DMS79 treated with DMSO at 0.1 percent for 48 hours (cell line): ENCODE measurements around the gene RNASEH2C.
"Not testable (repeated sequence)": the region's sequence is repeated elsewhere in the genome, so short reads cannot be mapped to it uniquely, and the experiment has no call there.

Source experiments
- DNase-seq: peaks from one replicate; lab custom pipeline; 2025; lab: John Stamatoyannopoulos, UW

Gene RNASEH2C

DNA sequence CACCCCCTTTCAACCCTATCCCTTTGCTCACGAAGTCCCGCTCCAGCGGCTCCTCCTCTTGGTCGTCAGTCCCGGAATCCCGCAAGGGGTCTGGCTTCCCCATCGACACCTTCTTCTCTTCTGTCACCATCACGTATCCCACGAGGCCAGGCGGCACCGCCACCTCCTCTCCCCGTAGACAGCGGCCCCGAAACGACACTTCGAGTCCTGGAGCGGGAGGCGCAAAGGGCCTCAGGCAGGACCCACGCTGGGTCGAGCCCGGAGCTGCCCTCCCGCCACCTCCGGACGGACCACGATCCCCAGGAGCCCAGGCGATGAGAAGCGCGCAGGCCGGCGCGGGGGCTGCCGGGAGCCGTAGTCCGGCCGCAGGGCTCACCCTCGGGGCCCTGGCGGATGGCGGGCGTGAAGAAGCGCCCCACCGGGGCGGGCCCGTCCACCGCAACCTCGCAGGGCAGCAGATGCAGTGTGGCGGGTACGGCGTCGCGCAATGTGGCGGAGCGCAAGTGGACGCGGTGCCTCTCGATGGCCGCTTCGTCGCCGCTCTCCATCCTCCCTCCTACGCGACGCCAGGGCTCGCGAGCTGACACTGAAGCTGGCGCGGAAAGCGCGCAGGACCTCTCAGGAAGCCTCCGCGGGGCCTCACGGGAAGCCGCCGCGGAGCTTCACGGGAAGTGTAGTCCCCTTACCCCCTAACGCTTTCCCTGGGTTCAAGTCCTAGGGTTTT, at the start of gene RNASEH2C:
TSS of gene RNASEH2C (minus strand) at position 588 of the 724 bp plus-strand sequence. CDS start at position 548, 40 bp downstream.
- peak; percentile 67 for DNase-seq

DNA sequence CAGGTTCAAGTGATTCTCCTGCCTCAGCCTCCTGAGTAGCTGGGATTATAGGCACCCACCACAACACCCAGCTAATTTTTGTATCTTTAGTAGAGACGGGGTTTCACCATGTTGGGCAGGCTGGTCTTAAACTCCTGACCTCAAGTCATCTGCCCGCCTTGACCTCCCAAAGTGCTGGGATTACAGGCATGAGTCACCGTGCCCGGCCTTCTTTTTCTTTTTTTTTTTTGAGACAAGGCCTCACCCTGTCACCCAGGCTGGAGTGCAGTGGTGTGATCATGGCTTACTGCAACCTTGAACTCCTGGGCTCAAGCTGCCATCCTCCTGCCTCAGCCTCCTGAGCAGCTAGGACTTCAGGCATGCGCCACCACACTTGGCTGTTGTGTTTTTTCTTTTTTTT, 47.2 kb upstream of the RNASEH2C start:
- not testable (repeated sequence) for DNase-seq

DNA sequence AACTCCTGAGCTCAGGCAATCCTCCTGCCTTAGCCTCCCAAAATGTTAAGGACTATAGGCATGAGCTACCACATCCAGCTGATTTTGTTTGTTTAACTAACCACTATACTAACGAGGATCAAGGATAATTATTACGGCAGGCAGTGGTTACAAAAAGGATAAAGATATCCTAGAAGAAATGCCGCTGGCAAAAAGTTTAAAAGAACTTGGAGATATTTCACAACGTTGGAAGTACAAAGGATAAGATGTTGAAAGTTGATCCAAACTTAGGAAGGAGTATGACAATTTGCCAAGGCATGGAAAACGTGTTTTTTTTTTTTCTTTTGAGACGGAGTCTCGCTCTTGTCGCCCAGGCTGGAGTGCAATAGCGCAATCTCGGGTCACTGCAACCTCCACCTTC, 46.8 kb upstream of the RNASEH2C start:
- no peak for DNase-seq

DNA sequence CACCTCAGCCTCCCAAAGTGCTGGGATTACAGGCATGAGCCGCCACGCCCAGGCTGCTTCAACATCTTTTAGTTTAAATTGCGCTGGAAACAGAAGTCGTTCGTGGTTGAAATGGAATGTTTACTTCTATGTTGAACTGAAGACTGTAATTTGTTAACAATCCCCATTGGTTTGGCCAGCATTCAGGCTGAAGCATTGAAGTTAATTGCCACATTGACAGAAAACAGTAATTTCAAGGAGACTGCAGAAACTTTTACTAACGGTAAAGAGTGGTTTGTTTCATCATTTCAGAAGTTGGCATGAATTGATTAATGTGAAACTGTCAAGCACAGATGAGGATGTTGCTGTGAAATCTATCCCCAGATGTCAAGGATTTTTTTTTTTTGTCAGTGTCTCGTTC, 45.9 kb upstream of the RNASEH2C start:
- no peak for DNase-seq

DNA sequence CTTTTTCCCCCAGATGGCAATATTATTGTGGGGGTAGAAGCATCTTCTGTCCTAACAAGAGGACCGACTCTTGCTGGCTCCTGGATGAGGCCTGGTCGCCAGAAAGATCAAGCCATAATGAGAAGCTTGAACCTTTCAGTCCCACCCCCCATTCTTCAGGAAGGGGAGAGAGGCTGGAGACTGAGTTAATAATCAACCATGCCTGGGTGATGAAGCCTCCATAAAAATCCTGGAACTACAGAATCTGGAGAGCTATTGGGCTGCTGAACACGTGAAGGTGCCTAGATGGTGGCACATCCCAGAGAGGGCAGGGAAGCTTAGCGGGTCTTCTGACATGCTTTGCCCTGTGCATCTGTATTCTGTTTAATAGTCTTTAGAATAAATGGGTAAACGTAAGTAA, 43.8 kb upstream of the RNASEH2C start:
- no peak for DNase-seq

DNA sequence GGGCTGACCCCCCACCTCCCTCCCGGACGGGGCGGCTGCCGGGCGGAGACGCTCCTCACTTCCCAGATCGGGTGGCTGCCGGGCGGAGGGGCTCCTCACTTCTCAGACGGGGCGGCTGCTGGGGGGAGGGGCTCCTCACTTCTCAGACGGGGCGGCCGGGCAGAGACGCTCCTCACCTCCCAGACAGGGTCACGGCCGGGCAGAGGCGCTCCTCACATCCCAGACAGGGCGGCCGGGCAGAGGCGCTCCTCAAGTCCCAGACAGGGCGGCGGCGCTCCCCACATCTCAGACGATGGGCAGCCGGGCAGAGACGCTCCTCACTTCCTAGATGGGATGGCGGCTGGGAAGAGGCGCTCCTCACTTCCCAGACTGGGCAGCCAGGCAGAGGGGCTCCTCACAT, 42.2 kb upstream of the RNASEH2C start:
- DNase-seq, result not testable (repeated sequence)

DNA sequence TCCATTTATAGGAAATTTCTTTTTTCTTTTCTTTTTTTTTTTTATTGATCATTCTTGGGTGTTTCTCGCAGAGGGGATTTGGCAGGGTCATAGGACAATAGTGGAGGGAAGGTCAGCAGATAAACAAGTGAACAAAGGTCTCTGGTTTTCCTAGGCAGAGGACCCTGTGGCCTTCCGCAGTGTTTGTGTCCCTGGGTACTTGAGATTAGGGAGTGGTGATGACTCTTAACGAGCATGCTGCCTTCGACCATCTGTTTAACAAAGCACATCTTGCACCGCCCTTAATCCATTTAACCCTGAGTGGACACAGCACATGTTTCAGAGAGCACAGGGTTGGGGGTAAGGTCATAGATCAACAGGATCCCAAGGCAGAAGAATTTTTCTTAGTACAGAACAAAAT, 41.6 kb upstream of the RNASEH2C start:
- DNase-seq, result not testable (repeated sequence)

DNA sequence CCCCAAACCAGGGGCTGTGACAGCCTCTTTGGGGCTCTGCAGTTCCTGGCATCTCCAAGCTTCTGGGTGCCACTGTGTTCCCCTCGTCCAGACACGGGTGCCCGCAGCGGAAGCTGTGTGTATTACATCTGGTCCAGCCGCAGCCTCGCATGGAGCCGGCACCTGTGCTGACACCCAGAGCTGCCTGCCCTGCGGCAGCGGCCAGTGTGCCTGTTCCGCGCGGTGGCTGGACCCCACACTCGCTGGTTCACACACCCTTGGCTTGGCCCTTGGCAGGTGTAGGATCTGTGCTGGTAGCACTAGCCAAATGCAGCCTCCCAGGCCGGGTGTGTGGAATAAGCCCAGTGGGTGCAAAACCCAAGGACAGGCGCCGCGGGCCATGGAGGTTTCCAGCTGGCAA, 24.5 kb upstream of the RNASEH2C start:
- no peak for DNase-seq

DNA sequence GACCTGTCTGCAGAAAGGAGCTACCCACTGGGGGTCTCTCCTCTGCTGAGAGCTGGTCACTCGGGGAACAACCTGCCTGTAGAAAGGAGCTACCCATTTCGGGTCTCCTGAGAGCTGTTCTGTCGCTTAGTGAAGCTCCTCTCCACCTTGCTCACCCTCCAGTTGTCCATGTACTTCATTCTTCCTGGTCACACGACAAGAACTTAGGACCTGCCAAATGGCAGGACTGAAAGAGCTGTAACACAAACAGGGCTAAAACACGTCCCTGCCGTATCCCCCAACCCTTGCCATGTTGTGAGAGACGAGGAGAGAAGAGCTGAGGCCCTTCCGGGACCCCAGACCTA, 24.1 kb upstream of the RNASEH2C start:
- DNase-seq, result no peak

DNA sequence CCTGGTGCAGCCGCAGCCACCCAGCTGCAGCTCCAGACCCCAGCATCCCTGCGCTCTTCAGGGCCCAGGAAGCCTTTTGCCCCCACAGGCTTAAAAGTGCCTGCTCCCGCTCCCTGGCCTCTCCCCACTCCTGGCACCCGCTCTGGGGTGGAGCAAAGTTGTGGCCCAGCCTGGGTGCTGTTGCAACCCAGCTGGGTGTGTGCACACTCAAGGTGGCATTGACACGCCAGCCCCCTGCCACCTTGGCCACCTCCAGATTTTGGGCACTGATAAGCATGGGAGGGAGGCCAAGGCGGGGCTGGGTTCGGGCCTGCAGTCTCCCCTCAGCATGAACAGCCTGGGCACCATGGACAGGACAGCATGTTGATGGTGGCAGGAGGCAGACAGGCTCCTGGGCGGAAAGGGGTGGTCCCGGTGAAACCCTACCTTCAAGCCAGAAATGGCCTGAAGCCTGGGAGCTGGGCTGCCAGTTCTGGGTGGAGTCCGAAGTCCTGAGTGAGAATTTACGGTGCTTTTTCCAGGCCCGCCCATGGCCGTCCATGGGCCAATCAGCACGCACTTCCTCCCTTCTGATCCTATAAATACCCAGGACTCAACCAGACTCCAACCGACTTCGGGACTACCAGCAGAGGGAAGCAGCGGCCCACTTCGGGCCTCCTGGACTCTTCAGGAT, 23.6 kb upstream of the RNASEH2C start:
- DNase-seq, result no peak

DNA sequence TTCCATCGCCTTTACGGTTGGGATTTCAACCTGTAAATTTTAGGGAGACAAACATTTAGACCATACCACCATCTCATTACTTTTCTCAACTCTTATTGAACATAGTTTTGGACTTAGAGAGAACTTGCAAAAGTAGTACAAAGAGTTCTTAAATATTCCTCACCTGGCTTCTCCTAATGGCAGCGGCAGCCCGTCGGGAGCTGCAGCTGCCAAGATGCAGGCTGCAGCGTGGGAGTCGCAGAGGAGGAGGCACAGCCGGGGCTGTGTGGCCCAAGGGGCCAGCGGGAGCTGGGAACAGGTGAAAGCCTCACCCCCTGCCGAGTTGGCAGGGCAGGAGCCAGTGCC, 23.1 kb upstream of the RNASEH2C start:
- DNase-seq, result no peak

DNA sequence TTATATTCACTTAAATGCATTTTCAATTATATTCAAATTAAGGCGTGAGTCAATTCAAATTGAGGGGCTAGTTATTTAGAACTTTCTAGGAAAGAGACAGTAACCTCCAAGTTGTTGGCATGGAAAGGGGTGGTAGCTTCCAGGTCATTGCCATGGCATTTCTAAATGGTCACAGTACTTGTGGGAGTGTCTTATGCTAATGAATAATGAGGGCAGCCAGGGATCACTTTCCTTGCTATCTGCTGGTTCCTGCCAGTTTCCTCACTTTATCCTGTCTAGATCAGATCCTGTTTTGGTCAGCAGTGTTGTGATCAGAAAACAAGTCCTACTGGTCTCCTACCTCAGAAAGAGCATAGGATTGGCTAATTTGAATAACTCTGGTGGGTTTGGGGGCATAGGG, 21.8 kb upstream of the RNASEH2C start:
- no peak for DNase-seq

DNA sequence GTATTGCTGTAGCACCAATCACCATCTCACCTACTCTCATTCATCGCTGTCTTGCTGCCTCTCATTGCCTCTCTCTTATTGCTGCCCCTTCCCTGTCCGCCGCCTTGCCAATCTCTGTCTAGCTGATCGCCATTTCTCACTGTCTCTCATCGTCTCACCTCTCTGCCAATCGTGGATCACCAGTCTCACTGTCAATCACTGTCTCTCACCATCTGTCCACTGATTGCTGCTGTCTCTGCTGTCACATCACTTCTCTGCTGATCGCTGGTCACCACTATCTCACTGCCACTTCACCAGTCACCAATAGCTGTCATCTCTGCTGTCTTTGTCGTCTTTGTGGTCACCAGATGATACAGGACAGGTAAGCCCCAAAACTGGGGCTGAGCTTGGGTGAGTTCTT, 20.6 kb upstream of the RNASEH2C start:
- DNase-seq, result no peak

DNA sequence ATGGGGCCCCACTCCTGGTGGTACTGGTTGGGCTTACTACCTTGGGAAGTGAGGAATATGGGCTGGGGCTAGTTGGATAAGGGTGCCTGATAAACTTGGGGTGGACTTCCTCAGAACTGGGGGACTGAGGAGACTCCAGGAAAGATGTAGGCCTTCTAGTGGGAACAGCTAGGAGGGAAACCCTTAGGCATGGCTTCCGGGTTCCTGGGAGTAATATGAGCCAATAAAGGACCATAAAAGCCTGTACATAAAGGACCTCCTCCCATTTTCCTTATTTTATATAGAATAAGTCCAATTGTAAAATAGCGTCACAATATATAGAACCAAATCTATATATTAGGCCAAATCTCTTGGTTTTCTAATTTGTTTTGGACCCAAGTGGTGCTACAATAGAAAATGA, 18.4 kb upstream of the RNASEH2C start:
- no peak for DNase-seq

DNA sequence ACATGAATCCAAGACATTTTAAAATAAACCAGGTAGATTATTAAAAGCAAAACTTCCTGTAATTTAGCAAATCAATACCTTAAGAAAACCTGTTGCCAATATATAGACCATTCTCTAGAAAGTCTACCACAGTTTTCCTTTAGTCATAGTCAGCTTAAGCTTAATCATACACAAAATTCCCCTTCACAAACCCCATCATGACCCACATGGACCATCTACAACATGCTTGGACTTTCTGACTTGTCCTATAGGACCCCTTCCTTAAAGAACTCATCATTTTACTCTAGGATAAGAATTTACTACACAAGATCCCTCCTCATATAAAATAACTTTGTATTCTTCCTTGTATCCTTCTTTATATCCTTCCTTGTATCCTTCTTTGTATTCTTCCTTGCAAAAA, 16.2 kb upstream of the RNASEH2C start:
- no peak for DNase-seq

DNA sequence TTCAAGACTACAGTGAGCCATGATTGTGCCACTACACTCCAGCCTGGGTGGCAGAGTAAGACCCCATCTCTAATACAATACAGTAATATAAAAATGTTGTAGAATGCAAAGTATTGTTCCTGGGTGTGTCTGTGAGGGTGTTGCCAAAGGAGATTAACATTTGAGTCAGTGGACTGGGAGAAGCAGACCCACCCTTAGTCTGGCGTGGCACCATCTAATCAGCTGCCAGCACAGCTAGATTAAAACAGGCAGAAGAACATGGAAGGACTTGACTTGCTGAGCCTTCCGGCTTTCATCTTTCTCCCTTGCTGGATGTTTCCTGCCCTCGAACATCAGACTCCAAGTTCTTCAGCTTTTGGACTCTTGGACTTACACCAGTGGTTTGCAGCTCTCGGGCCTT, 14.5 kb upstream of the RNASEH2C start:
- not testable (repeated sequence) for DNase-seq

DNA sequence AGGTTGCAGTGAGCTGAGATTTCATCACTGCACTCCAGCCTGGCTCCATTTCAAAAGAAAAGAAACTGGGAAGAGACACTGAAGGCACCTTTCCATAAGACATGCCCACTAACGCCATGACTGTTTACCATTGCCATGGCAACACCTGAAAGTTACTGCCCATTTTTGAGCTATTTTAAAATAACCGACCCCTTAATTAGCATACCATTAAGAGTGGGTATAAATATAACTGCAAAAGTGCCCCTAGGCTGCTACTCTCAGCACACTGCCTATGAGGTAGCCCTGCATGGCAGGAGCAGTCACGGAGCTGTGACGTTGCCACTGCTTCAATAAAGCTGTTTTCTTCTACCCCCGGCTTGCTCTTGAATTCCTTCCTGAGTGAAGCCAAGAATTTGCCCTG, 9.9 kb upstream of the RNASEH2C start:
- no peak for DNase-seq

DNA sequence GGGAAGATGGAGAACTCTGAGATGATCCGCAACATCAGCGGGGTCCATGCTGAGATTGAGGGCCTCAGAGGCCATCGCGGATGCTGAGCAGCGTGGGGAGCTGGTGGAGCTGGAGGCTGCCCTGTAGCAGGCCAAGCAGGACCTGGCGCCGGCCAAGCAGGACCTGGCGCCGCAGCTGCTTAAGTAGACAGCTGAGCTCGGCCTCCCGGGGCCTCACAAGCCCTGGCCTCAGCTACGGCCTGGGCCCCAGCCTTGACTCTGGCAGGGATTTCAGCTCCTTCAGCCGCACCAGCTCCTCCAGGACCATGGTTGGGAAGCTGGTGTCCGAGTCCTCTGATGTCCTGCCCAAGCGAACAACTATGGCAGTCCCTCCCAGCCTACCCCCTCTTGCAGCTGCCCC, 7.3 kb upstream of the RNASEH2C start:
- DNase-seq, result no peak

DNA sequence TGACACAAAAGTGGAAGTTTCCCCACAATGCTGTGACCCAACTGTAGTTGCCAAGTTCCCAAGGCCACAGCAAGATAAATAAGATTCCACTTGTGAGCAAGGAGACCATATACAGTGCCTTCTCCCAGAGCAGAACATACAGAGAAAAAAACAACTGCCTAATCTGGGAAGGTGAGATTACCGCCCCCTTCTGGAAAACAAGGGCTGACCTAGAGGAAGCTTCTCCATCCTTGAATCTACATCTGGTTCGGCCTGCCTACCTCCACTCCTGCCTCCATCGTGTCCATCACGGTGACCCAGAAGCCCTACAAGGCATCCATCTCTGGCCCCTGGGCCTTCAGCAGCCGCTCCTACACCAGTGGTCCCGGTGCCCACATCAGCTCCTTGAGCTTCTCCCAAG, 6.1 kb upstream of the RNASEH2C start:
- DNase-seq, result no peak

DNA sequence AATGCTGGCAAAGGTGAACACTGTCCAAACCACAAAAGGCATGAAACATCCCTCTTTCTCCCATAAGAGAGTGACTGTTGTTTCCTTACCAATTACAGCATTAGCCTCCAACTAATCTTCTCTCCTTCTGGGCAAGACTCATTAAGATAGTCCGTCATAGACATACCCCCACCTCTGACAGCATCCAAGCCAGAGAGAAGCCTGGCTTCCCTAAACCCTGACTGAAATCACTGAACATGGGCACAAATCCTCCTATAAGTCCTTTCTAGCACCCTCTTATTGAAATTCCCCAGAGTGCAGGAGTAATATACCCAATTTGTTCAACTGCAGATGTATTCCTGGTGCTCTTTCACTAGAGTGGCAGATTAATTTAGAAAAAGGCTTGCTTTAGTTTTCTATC, 1.7 kb upstream of the RNASEH2C start:
- no peak for DNase-seq

DNA sequence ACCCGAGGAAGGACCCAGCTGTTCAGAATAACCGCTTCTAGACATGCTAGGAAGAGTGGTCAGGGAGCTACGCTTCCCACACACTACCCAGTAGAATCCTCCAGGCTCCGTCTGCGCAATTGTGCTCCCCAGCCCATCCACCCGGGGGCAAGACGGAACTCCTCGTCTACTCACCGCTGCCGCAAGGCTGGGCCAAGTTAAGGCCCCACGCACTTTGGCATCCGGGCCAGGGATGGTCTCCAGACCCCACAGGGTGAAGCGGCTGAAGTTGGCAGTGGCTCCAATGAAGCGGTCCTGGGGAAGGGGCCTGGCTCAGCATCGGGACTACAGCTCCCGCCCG, 757 bp downstream of the RNASEH2C start:
- no peak for DNase-seq

DNA sequence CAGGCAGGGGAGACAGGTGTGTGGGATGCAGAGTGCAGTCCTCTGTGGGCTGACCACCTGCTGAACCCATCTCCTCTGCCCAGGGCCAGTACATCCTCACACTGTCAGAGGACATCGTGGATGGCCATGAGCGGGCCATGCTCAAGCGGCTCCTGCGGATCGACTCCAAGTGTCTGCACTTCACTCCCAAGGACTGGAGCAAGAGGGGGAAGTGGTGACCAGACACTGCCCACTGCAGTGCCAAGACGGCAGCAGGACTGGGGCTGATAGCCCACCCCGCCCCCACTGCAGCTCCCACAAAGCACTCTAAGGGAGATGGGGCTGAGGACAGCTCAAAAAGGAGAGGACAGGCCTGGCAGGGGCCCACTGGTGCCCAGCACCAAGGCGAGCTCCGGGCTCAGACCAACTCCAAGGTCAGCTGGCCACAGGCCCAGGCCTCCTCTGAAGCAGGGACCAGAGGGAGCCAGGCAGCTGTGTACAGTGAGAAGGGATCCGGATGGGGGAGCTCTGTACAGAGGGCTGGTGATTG, 1.6 kb downstream of the RNASEH2C start:
- DNase-seq, result no peak

DNA sequence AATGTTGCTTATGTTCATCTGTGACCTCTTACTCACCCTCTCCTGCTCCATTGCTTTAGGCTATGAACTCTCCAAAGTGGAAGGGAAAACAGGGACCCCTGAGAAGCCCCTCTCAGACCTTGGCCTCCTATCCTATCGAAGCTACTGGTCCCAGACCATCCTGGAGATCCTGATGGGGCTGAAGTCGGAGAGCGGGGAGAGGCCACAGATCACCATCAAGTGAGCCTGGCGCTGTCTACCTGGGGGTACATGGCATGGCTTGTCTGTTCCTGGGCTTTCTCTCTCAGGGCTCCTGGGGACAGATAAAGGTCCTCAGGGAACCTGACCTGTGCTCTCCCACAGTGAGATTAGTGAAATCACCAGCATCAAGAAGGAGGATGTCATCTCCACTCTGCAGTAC, 2.1 kb downstream of the RNASEH2C start:
- no peak for DNase-seq

DNA sequence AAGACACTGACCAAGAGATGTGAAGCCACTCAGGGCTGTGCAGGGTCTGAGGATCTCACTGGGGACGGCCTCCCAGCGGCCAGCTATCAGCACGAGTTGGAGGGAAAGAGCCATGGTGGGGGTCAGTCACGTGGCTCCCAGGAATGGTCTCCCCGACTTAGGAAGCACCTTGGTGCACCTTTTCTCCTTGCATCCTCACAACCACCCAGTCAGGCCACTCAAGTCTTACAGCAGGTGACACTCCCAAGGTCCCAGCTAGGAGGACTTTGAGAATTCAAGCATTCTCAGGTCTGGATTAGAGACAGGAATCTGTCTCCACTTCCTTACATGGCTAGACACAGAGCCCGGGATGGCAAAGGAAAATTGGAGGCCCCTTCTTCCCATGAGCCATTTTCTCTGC, 2.7 kb downstream of the RNASEH2C start:
- DNase-seq, result no peak
